Endothelial cell of coronary artery (primary cell): Measurements from ENCODE around the gene MMP19. TPM values are rescaled to one million over a fixed set of nuclear protein-coding genes. Genes with fewer than 3 reads are reported as not detected.

Experiments
- total RNA-seq: library from RNA; depleted of rRNA; stranded (reverse); fragments of >200 nt; gene quantifications from 2 replicates; pipeline ENCODE4 v1.2.3, GENCODE V29; 2014

MMP19 gene
- total RNA-seq, result 0.27 and 2.6 TPM in 2 replicates

GRCh38 chr12:55842681-55843429 lies at the start of gene MMP19:
MMP19 (minus strand) TSS chr12:55842936; CDS start chr12:55842830, 106 bp downstream.

GRCh38 chr12:55817345-55818139 lies 25.2 kb downstream of the MMP19 start, which contains the start of the genes ORMDL2 and SARNP:
ORMDL2 (plus strand) TSS chr12:55818041; CDS start chr12:55819000, 959 bp downstream.
SARNP (minus strand) TSS chr12:55817724; CDS start chr12:55817701, 23 bp downstream.

Other genes starting within 250 kb of the MMP19 start
- not detected in 2 replicates for gene OR10P1, start 206.0 kb downstream of the MMP19 start, total RNA-seq
- gene ITGA7, start 135.0 kb downstream of the MMP19 start, total RNA-seq, result 0.09 and 1.0 TPM in 2 replicates
- gene BLOC1S1, start 126.9 kb downstream of the MMP19 start, total RNA-seq, result 58.2 and 71.6 TPM in 2 replicates
- 1.2 and 2.8 TPM in 2 replicates for gene RDH5, start 122.5 kb downstream of the MMP19 start, total RNA-seq
- gene CD63, start 113.9 kb downstream of the MMP19 start, total RNA-seq, result 1,637 and 1,643 TPM in 2 replicates
- gene GDF11, start 99.8 kb downstream of the MMP19 start, total RNA-seq, result 2.8 and 3.3 TPM in 2 replicates
- gene SARNP, start 25.2 kb downstream of the MMP19 start, total RNA-seq, result 96.7 and 98.7 TPM in 2 replicates
- 33.3 and 35.9 TPM in 2 replicates for gene ORMDL2, start 24.9 kb downstream of the MMP19 start, total RNA-seq
- gene DNAJC14, start 13.3 kb downstream of the MMP19 start, total RNA-seq, result 48.8 and 53.6 TPM in 2 replicates
- 28.1 and 31.4 TPM in 2 replicates for gene PYM1, start 85.0 kb upstream of the MMP19 start, total RNA-seq
- gene DGKA, start 88.2 kb upstream of the MMP19 start, total RNA-seq, result 29.1 and 42.0 TPM in 2 replicates
- 0.19 and 0.27 TPM in 2 replicates for gene PMEL, start 123.1 kb upstream of the MMP19 start, total RNA-seq
- 16.0 and 22.1 TPM in 2 replicates for gene CDK2, start 123.9 kb upstream of the MMP19 start, total RNA-seq
- gene RAB5B, start 131.1 kb upstream of the MMP19 start, total RNA-seq, result 28.2 and 39.9 TPM in 2 replicates
- gene SUOX, start 154.3 kb upstream of the MMP19 start, total RNA-seq, result 10.0 and 13.5 TPM in 2 replicates
- 0.38 and 0.45 TPM in 2 replicates for gene IKZF4, start 178.1 kb upstream of the MMP19 start, total RNA-seq
- gene RPS26, start 199.0 kb upstream of the MMP19 start, total RNA-seq, result 95.3 and 130 TPM in 2 replicates
- gene ERBB3, start 237.2 kb upstream of the MMP19 start, total RNA-seq, result 0.18 TPM in 1 of 2 replicates, not detected in the other